IPS-18a (cell line): ENCODE results near the gene MEX3C.
A peak's percentile ranks its signal among the peaks of the same experiment; 100 is the strongest.

Source experiments
- H3K27ac ChIP-seq: one replicate; pipeline ENCODE4 v1.5.1; 2013; ENCODE audit warnings: low read length
- H3K27me3 ChIP-seq: one replicate; pipeline ENCODE4 v1.6.1; 2013; ENCODE audit warnings: mild to moderate bottlenecking, low read length; ENCODE audit not compliant: control insufficient read depth, insufficient read depth
- H3K36me3 ChIP-seq: one replicate; pipeline ENCODE4 v1.6.1; 2013; ENCODE audit warnings: low read depth, low read length; ENCODE audit not compliant: control insufficient read depth
- H3K4me1 ChIP-seq: one replicate; pipeline ENCODE4 v1.6.1; 2013; ENCODE audit warnings: low read depth, low read length; ENCODE audit not compliant: control insufficient read depth
- H3K4me3 ChIP-seq: one replicate; pipeline ENCODE4 v1.5.1; 2013; ENCODE audit warnings: low read length
- H3K9ac ChIP-seq: one replicate; pipeline ENCODE4 v1.6.1; 2013; ENCODE audit warnings: mild to moderate bottlenecking, low read length, moderate library complexity
- H3K9me3 ChIP-seq: one replicate; pipeline ENCODE4 v1.6.1; 2013; ENCODE audit warnings: low read depth, low read length; ENCODE audit not compliant: control insufficient read depth

Gene MEX3C

DNA sequence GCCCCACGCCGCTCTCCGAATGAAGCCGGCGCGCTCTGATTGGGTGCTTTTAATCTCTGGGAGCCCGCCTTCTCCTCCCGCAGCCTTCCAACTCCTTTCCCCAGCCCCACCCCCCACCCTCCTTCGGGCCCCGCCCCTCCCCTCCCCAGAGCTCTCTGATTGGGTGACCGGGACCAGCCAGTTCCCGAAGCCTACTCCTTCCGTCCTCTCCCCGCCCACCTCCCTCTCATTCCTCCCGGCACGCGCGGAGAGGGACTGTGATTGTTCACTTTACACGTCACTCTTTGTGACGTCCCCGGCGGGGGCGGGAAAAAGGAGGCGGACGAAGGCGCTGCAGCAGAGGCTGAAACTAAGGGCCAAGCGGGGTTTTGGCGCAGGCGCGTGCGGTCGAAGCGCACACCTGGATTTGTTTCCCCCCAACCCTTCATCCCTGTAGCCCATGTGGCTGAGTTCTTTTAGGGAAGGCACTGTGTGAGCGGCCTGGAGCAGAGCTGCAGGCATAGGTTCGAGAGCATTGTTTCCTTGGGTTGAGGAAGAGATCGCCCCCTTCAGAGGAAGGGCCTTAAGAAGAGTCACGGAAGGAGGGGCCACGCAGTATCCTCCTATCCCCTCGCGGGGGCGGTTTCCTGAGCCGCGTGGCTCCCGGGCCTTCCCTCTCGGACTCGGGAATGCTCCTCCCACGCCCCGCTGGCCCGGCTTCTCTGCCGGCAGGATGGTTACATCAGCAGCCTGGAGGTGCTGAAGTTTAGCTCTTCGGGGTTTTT is at the start of gene MEX3C:
Gene MEX3C, minus strand, starts transcription at position 21 of the 764 bp plus-strand sequence. CDS start 361 bp downstream, outside the sequence.
- no peaks in the 10 kb centered on the region for H3K9me3 ChIP-seq
- peak within 1 kb of the TSS; percentile 93 for H3K4me3 ChIP-seq
- H3K36me3 ChIP-seq, result peaks cover 8% of the 10 kb centered on the region
- peak within 1 kb of the TSS; percentile 84 for H3K27ac ChIP-seq
- peaks cover 16% of the 10 kb centered on the region for H3K4me1 ChIP-seq
- no peaks in the 10 kb centered on the region for H3K27me3 ChIP-seq
- peak within 1 kb of the TSS; percentile 91 for H3K9ac ChIP-seq

DNA sequence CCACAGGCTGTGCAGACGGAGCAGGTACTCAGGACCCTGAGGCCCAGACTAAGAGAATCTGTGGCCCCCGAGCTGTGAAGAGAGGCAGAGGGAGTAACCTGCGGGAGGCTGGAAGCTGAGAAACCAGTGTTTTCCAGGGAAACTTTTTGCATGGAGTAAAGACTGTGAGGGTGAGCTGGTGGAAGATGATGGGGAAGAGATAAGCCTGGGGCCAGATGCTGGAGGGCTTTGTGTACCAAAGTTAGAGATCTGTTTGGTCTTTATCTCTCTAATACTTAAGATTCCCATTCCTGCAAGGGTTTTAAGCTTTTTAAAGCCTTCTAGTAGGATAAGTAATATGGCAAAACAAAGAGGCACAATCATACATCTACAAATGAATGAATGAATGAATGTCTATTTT is 43.7 kb upstream of the MEX3C start:
- no peak overlapping the region for H3K27ac ChIP-seq
- peaks cover 3% of the 10 kb centered on the region for H3K4me1 ChIP-seq
- H3K9ac ChIP-seq, result no peak overlapping the region
- no peaks in the 10 kb centered on the region for H3K36me3 ChIP-seq
- no peaks in the 10 kb centered on the region for H3K27me3 ChIP-seq
- no peak overlapping the region for H3K4me3 ChIP-seq
- no peaks in the 10 kb centered on the region for H3K9me3 ChIP-seq

DNA sequence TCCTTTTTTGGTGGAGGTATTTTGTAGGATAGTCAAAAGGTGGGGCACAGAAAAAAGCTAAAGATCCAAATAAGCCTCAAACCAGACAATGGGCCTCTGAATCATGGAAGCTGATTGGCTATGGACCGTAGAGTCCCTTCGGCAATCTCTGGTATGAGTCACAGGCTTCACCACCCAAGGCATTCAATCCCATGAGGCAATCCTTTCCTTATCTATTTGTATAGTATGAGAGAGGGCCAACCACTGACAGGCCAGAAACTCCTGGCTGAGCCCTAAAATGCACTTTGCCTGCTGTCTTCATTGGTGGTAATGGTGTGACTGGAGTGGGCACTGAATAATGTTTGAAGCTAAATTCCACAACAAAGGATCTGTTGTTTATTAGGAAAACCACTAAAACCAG is 38.7 kb upstream of the MEX3C start:
- no peaks in the 10 kb centered on the region for H3K36me3 ChIP-seq
- peaks cover 17% of the 10 kb centered on the region for H3K4me1 ChIP-seq
- H3K27me3 ChIP-seq, result no peaks in the 10 kb centered on the region
- H3K4me3 ChIP-seq, result no peak overlapping the region
- H3K27ac ChIP-seq, result no peak overlapping the region
- no peaks in the 10 kb centered on the region for H3K9me3 ChIP-seq
- H3K9ac ChIP-seq, result no peak overlapping the region

DNA sequence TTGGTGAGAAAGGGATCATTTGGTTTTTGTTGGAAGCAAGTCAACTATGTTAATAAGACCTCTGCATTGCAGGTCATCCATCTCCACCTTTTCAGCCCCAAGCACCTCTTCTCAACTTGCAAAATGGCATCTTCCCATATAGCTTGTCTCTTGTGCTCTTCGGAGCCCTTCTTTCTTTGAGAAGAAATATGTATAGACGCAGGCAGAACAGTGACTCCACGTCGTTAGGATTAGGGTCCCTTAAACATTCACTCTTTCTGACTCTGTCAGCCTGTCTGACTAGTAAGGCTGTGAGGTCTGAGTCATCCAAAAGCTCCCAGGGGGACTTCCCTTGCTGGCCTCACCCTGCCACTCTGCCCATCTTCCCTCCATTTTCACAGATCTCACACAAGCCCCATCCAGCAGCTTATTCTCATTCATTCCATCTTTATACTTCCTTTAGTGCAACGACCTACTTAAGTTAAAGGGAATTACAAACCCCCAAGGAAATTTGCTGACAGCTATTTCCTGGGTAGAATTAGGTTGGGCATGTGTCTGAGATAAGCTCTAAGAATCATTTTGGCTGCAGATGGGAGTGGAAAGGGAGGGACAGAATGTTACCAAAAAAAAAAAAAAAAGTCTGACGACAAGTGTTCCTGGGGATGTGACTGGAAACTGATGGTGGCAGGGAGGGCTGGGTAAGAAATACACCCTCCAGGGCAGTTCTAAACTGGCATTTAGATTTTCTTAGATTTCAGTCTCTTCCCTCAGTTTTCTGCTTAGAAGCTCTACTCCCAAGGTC is 37.7 kb upstream of the MEX3C start:
- Histone ChIP-seq H3K4me3 (no peak overlapping the region), H3K27ac (no peak overlapping the region), H3K9me3 (no peaks in the 10 kb centered on the region), H3K9ac (no peak overlapping the region), H3K4me1 (peaks cover 17% of the 10 kb centered on the region), H3K27me3 (no peaks in the 10 kb centered on the region), H3K36me3 (no peaks in the 10 kb centered on the region)

DNA sequence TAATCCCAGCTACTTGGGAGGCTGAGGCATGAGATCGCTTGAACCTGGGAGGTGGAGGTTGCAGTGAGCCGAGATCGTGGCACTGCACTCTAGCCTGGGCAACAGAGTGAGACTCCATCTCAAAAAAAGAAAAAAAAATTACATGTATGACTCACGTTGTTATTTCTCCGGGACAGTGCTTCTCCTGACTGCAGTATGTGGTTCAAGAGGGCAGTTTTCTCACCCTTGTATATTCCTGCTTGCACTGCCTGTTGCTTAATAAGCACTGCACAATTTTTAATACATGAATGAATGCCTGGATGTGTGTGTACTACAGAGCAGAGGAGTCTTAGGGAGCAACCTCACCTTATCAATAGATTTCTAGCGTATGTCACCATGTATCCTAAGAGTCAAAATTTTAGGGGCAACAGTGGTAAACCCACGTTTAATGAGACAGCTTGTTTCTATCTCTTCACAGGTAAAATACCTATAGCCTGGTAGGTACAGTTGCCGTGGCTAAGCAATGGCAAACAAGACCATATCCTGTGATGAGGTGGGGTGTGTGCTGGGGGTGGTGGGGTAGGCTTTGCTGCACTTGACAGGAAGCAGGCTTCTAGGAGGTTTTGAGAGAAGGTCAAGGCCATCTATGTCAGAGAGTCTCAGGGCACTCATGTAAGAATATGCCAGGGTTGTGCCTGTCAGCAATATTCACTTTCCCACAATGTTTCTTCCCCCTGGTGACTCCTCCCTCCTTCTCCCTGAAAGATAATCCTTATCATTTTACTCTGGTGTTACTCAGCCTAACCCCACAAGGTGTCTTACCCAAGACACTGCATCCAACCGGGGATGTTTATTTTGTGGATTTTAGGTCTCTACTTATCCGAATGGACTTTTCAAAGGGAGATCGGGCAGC is 36.9 kb upstream of the MEX3C start:
- no peaks in the 10 kb centered on the region for H3K9me3 ChIP-seq
- no peaks in the 10 kb centered on the region for H3K36me3 ChIP-seq
- no peak overlapping the region for H3K9ac ChIP-seq
- H3K4me3 ChIP-seq, result no peak overlapping the region
- peaks cover 17% of the 10 kb centered on the region for H3K4me1 ChIP-seq
- H3K27me3 ChIP-seq, result no peaks in the 10 kb centered on the region
- no peak overlapping the region for H3K27ac ChIP-seq

DNA sequence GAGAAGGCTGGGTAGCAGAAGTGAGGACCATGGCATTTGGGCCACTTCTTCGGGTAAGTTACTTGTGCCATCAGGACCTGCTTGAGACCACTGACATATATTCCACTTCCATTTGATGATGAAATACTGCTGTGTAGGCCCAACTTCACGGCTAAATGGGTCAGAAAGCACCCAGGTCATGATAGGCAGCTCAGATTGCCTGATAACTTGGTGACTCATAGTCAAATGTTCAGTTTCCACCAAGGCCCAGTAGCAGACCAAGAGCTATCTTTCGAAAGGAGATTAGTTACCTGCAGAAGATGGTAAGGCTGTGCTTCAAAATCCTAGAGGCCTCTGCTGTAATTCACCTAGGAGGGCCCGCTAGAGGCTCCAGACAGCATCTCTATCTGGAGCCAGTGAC is 31.8 kb upstream of the MEX3C start:
- H3K4me3 ChIP-seq, result no peak overlapping the region
- no peak overlapping the region for H3K27ac ChIP-seq
- no peaks in the 10 kb centered on the region for H3K27me3 ChIP-seq
- H3K36me3 ChIP-seq, result no peaks in the 10 kb centered on the region
- H3K9ac ChIP-seq, result no peak overlapping the region
- H3K4me1 ChIP-seq, result no peaks in the 10 kb centered on the region
- no peaks in the 10 kb centered on the region for H3K9me3 ChIP-seq

DNA sequence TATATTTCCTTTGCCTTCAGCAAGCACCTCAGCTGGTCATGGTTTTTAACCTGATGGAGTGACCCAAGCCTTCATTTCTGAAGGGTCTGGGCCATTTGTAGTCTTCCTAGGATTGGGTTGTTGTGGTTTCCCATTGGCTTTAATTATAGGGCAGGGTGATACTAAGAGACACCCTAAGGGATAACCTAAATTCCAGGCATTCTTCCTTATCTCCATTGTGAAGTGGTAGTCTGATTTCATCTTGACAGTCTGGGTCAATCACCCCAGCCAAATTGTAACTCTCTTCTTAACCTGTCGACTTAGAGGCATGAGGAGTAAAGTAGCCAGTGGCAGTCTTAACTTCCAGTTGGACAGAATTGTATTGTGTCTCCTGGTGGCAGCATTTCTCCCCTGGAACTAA is 30.2 kb upstream of the MEX3C start:
- no peak overlapping the region for H3K9ac ChIP-seq
- H3K27me3 ChIP-seq, result no peaks in the 10 kb centered on the region
- no peak overlapping the region for H3K27ac ChIP-seq
- no peaks in the 10 kb centered on the region for H3K9me3 ChIP-seq
- no peaks in the 10 kb centered on the region for H3K4me1 ChIP-seq
- H3K4me3 ChIP-seq, result no peak overlapping the region
- no peaks in the 10 kb centered on the region for H3K36me3 ChIP-seq

DNA sequence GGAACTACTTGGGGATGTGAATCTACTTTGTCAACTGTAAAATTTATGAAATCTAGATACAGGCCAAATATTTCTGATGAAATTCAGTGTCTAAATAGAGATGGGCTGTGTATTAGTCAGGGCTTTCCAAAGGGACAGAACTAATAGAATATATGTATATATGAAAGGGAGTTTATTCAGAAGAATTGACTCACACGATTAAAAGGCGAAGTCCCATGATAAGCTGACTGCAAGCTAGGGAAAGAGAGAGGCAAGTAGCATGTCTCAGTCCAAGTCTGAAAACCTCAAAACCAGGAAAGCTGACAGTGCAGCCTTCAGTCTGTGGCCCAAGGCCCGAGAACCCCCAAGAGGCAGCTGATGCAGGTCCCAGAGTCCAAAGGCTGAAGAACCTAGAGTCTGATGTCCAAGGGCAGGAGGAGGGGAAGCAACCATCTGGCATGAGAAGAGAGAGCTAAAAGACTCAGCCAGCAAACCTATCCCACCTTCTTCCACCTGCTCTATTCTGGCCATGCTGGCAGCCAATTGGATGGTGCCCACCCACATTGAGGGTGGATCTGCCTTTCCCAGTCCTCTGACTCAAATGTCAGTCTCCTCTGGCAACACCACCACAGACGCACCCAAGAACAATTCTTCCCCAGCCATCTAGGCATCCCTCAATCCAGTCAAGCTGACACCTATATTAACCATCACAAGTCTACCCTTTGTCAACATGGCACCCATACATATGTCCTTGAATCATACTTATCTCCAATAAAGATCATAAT is 29.3 kb upstream of the MEX3C start:
- H3K9ac ChIP-seq, result no peak overlapping the region
- no peaks in the 10 kb centered on the region for H3K36me3 ChIP-seq
- no peak overlapping the region for H3K27ac ChIP-seq
- no peaks in the 10 kb centered on the region for H3K4me1 ChIP-seq
- H3K4me3 ChIP-seq, result no peak overlapping the region
- H3K27me3 ChIP-seq, result no peaks in the 10 kb centered on the region
- no peaks in the 10 kb centered on the region for H3K9me3 ChIP-seq

DNA sequence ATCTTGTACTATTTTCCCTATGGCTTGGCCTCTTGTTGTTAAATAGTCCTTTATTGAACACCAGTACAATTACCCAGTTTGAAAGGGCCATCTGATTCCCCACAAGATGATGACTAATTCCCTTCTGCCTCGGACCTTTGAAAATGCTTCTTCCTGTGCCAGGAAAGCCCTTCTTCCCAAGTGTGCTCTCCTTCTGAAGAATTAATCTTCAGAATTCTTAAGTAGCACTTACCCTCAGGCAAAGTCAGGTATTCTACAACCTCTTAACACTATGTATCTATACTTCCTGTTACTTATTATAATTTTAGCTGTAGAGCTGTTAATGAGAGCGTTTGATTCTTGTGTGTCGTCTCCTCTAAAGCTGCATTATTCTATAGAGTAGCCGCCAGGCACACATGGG is 28.6 kb upstream of the MEX3C start:
- H3K4me1 ChIP-seq, result no peaks in the 10 kb centered on the region
- H3K27ac ChIP-seq, result no peak overlapping the region
- H3K4me3 ChIP-seq, result no peak overlapping the region
- no peaks in the 10 kb centered on the region for H3K36me3 ChIP-seq
- no peak overlapping the region for H3K9ac ChIP-seq
- no peaks in the 10 kb centered on the region for H3K27me3 ChIP-seq
- no peaks in the 10 kb centered on the region for H3K9me3 ChIP-seq

DNA sequence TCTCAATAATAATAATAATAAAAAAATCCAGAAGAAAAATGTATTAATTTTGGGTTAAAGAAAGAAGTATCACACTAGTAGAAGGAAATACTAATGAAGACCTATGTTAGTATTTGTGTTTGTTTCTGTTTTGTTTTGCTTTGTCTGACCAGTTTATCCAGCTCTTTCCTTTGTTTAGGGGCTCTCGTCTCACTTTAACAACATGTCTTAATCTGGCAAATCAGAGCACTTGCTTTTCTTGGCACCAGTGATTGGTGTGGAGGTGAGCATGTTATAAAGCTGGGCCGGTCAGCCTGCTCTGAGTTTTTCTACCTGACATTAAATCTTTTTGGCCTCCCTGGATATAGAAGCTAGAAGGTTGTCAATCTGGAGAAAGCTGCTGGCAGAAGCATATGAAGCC is 15.1 kb upstream of the MEX3C start:
- no peaks in the 10 kb centered on the region for H3K27me3 ChIP-seq
- no peaks in the 10 kb centered on the region for H3K4me1 ChIP-seq
- H3K27ac ChIP-seq, result no peak overlapping the region
- no peak overlapping the region for H3K4me3 ChIP-seq
- no peaks in the 10 kb centered on the region for H3K9me3 ChIP-seq
- H3K9ac ChIP-seq, result no peak overlapping the region
- no peaks in the 10 kb centered on the region for H3K36me3 ChIP-seq

DNA sequence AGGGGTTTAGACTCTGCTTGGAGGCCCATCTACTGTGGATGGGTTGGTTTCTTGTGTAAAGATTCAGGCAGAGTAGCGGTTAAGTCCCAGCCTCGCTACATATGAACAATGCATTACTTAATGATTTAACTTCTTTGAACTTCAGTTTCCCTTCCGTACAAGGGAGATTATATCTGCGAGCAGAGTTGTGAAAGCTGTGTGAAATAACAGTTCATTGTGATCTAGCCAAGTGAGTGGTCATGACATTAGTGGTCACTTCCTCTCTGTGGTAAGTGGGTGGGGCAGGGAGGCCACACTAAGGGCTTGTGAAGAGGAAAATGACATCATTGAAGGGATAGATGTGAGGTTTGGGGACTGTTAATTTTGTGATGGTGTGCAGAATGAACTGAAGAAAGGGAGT is 14.1 kb upstream of the MEX3C start:
- no peak overlapping the region for H3K4me3 ChIP-seq
- no peaks in the 10 kb centered on the region for H3K36me3 ChIP-seq
- no peak overlapping the region for H3K9ac ChIP-seq
- H3K9me3 ChIP-seq, result no peaks in the 10 kb centered on the region
- H3K27me3 ChIP-seq, result no peaks in the 10 kb centered on the region
- no peak overlapping the region for H3K27ac ChIP-seq
- no peaks in the 10 kb centered on the region for H3K4me1 ChIP-seq
